Heart right ventricle (tissue), 16 donors: ENCODE measurements around the gene SH3RF3. TPM values are rescaled to one million over a fixed set of nuclear protein-coding genes. Genes with fewer than 3 reads are reported as not detected.

ENCODE experiments used
- ATAC-seq, 8 donors: fragments of 200-7000 bp; cut with Tn5 transposase; one replicate each; pipeline ENCODE4 v1.9.1; 2020; ENCODE audit warnings: mild to moderate bottlenecking in 8 of 8, moderate library complexity in 8 of 8, moderate number of reproducible peaks in 1 of 8
- DNase-seq, 2 donors: peaks; one replicate each; pipeline ENCODE4 v3.0.0-alpha.2; 2020
- H3K27ac ChIP-seq, 10 donors: fragments of 200-600 bp; sonication (generic) in 2 of 10; one replicate each; pipeline versions ENCODE4 v1.5.0 to v1.8.0; 2020 to 2022; ENCODE audit warnings: mild to moderate bottlenecking in 3 of 10
- H3K27me3 ChIP-seq, 7 donors: fragments of 200-600 bp; one replicate each; pipeline ENCODE4 v1.8.0; 2021 to 2022; ENCODE audit warnings: mild to moderate bottlenecking in 2 of 7
- H3K36me3 ChIP-seq, 9 donors: fragments of 200-600 bp; sonication (generic) in 1 of 9; one replicate each; pipeline versions ENCODE4 v1.5.0 to v1.8.0; 2020 to 2022; ENCODE audit warnings: mild to moderate bottlenecking in 2 of 9
- H3K4me1 ChIP-seq, 9 donors: fragments of 200-600 bp; sonication (generic) in 1 of 9; one replicate each; pipeline versions ENCODE4 v1.5.0 to v1.8.0; 2020 to 2022; ENCODE audit warnings: mild to moderate bottlenecking in 4 of 9
- H3K4me3 ChIP-seq, 10 donors: fragments of 200-600 bp; sonication (generic) in 2 of 10; one replicate each; pipeline versions ENCODE4 v1.5.0 to v1.8.0; 2020 to 2022; ENCODE audit warnings: mild to moderate bottlenecking in 7 of 10, moderate library complexity in 2 of 10
- H3K9me3 ChIP-seq, 11 donors: fragments of 200-600 bp in 10 of 11; sonication (generic) in 2 of 11; one replicate each; pipeline versions ENCODE4 v1.5.0 to v1.8.0; 2013 to 2022; ENCODE audit warnings: mild to moderate bottlenecking in 2 of 11, control low read depth in 1 of 11, moderate library complexity in 1 of 11
- CTCF ChIP-seq, 9 donors: fragments of 200-600 bp; sonication (generic) in 2 of 9; IDR thresholded peaks; one replicate each; pipeline versions ENCODE4 v1.5.0 to v1.8.0; 2021 to 2022; ENCODE audit warnings: antibody characterized with exemption in 9 of 9, mild to moderate bottlenecking in 5 of 9, moderate library complexity in 1 of 9
- WGBS, 2 donors: extraction: QIAGEN DNeasy Blood & Tissue Kit; methylation state at CpG; one replicate each; pipeline ENCODE4 v1.1.7; 2013; ENCODE audit warnings: inconsistent platforms in 1 of 2; 5-methylcytosine and 5-hydroxymethylcytosine counted together
- intact Hi-C, 10 donors: fragments of 100-400 bp; cut with DNase I; formaldehyde crosslinking; loops; one replicate each; pipeline versions ENCODE4 v1.11.1 to v1.14.2; 2022
- polyA plus RNA-seq, 2 donors: library from polyadenylated mRNA; stranded (reverse); fragments of 200-250 nt; gene quantifications; one replicate each; pipeline ENCODE4 v1.2.3, GENCODE V29; 2013
- total RNA-seq, 10 donors: library from RNA; stranded (reverse); fragmentation: NEBNext Ultra II Directional in 3 of 10; extraction: Animal tissue kit (Norgen Biotek cat#: 25700) in 3 of 10; gene quantifications; one replicate each; pipeline versions ENCODE4 v1.2.1 to v1.2.4, GENCODE V29; 2021 to 2023
- donor health status: Arrhythmogenic right ventricular cardiomyopathy.
- donor health status: ischemic (EF 13 %, LVEDD 7.1; RV severe dilation, severe dysfunction).
- donor health status: healthy with polysubstance abuse.
- donor health status: DM: no; HTN: yes; CAD: no.
- donor health status: DM: no; HTN: no; CAD: no.
- donor health status: ischemic (EF 25% LVEDD 6.9; RV normal size, moderate dysfunction).
- donor health status: ischemic (EF 25% LVEDD 5.7; RV mildly dilated, moderate dysfunction).
- donor health status: healthy.
- donor health status: DM: yes; HTN: yes; CAD: no.
- donor health status: Ischemic cardiomyopathy.
- donor health status: ischemic (EF 35%, LVEDD 5.7; RV mildly dilated, moderate dysfunction).
- donor health status: nonischemic (EF 11% LVEDD 7.7; RV severe dilation, severe dysfunction).
- donor health status: DM: yes; HTN: yes; CAD: no.
- donor health status: PGD.
- donor health status: ischemic (EF 29% LVEDD 5.4; RV normal size, mild dysfunction).
- donor health status: nonischemic (EF 23%, LVEDD 6.1; RV moderate dilation, normal function).

Gene SH3RF3
- total and polyA plus RNA-seq, 12 donors = 5.0 to 11.5 (median 8.6) TPM

GRCh38 chr2:109458512-109458911 lies 329.5 kb downstream of the SH3RF3 start:
- intact Hi-C loops = no loop called here
- ATAC-seq (no peak), DNase-seq (no peak)
- H3K4me1 ChIP-seq = peaks cover 0 to 11% (median 6%) of the 10 kb centered on the region in 9 donors
- 100% methylated on average over 1 of the region's 1 CpG for WGBS, 2 donors
- no peaks in the 10 kb centered on the region for H3K27me3 ChIP-seq
- no peaks in the 10 kb centered on the region for H3K9me3 ChIP-seq
- no peak for TF ChIP-seq CTCF (IDR thresholded peaks at IDR 0.05)
- no peak overlapping the region for H3K4me3 ChIP-seq
- no peak overlapping the region for H3K27ac ChIP-seq
- peaks cover 0 to 4% (median 0%) of the 10 kb centered on the region in 9 donors for H3K36me3 ChIP-seq

GRCh38 chr2:109459485-109459884 lies 330.5 kb downstream of the SH3RF3 start:
- no peaks in the 10 kb centered on the region for H3K27me3 ChIP-seq
- WGBS, 2 donors = 85 to 92% methylated on average over 6 of the region's 6 CpGs
- intact Hi-C loops = no loop called here
- H3K27ac ChIP-seq = no peak overlapping the region
- H3K9me3 ChIP-seq = no peaks in the 10 kb centered on the region
- H3K36me3 ChIP-seq = peaks cover 0 to 4% (median 0%) of the 10 kb centered on the region in 9 donors
- DNase-seq (no peak), ATAC-seq (peak in 1 of 8 donors; percentile 51)
- no peak overlapping the region for H3K4me3 ChIP-seq
- H3K4me1 ChIP-seq = peaks cover 0 to 11% (median 6%) of the 10 kb centered on the region in 9 donors
- TF ChIP-seq CTCF (IDR thresholded peaks at IDR 0.05) = no peak

GRCh38 chr2:109460553-109461324 lies 331.7 kb downstream of the SH3RF3 start:
- no peak overlapping the region for H3K27ac ChIP-seq
- H3K4me1 ChIP-seq = peaks cover 0 to 11% (median 6%) of the 10 kb centered on the region in 9 donors
- no peaks in the 10 kb centered on the region for H3K27me3 ChIP-seq
- WGBS, 2 donors = 95% methylated on average over 4 of the region's 4 CpGs
- no peak for ATAC-seq
- H3K4me3 ChIP-seq = no peak overlapping the region
- TF ChIP-seq CTCF (IDR thresholded peaks at IDR 0.05) = no peak
- H3K9me3 ChIP-seq = no peaks in the 10 kb centered on the region
- intact Hi-C loops = no loop called here
- no peak for DNase-seq
- H3K36me3 ChIP-seq = peaks cover 0 to 4% (median 0%) of the 10 kb centered on the region in 9 donors

GRCh38 chr2:109463236-109463635 lies 334.2 kb downstream of the SH3RF3 start:
- 78 to 79% methylated on average over 6 of the region's 6 CpGs for WGBS, 2 donors
- Histone ChIP-seq H3K9me3 (no peaks in the 10 kb centered on the region), H3K4me3 (no peak overlapping the region), H3K27me3 (no peaks in the 10 kb centered on the region), H3K27ac (no peak overlapping the region), H3K4me1 (peaks cover 0 to 16% (median 12%) of the 10 kb centered on the region in 9 donors), H3K36me3 (peaks cover 0 to 4% (median 0%) of the 10 kb centered on the region in 9 donors)
- intact Hi-C loops = no loop called here
- ATAC-seq (no peak), DNase-seq (no peak)
- no peak for TF ChIP-seq CTCF (IDR thresholded peaks at IDR 0.05)
